ENCODE measurements around the gene TM4SF5. TPM values are rescaled to one million over a fixed set of nuclear protein-coding genes. Genes with fewer than 3 reads are reported as not detected.
A peak's percentile ranks its signal among the peaks of the same experiment; 100 is the strongest.
"Not testable (repeated sequence)": the region's sequence is repeated elsewhere in the genome, so short reads cannot be mapped to it uniquely, and the experiment has no call there.

Gene TM4SF5
- total and polyA plus RNA-seq, 2 donors, result 0.18 TPM; not detected in 1

DNA sequence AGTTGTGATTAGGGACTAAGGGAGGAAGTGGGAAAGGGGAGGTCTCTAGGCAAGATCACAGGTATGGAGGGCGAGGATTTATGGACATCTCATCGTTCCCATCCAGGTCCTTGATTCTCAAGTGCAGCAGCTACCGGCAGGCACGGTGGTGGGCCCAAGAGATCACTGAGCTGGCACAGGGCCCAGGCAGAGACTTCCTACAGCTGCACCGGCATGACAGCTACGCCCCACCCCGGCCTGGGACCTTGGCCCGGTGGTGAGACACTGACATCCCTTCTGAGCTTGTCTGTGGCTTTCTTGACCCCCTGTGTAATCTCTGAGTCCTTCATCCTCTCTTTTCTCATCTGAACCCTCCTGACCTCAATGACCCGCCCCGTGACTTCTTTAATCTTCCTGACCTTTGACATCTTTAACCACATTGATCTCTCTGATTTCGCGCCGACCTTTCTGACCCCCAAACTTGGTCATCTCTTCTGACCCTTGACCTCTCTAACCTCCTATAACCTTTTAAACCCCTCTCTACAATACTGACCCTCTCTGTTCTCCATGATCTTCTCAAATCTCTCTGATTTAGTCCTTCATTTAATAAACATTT, 39.1 kb downstream of the TM4SF5 start:
- Histone ChIP-seq H3K36me3 (ENCODE audit: insufficient read depth) (peaks cover 1% of the 10 kb centered on the region), H3K4me3 (ENCODE audit: low read depth, low read length) (no peak overlapping the region), H3K27ac (ENCODE audit: low read depth) (no peak overlapping the region), H3K4me1 (ENCODE audit: insufficient read depth) (no peaks in the 10 kb centered on the region)
- DNase-seq (ENCODE audit: extremely low spot score), result no peak
- 62% methylated on average over 13 of the region's 13 CpGs for WGBS

DNA sequence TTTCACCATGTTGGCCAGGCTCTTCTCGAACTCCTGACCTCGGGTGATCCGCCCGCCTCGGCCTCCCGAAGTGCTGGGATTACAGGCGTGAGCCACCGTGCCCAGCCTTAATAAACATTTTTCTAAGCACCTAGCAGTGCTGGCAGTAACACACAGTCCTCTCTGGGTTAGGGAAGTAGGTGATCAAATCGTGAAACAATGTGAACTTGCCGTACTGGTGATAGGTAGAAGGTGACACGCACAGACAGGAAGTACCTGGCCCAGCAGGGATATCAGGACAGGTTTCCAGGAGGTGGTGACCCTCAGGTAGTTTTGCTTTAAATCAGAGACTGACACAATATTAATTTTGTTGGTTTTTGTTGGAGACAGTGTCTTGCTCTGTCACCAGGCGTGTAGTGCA, 39.8 kb downstream of the TM4SF5 start:
- Histone ChIP-seq H3K36me3 (ENCODE audit: insufficient read depth) (peaks cover 1% of the 10 kb centered on the region), H3K27ac (ENCODE audit: low read depth) (no peak overlapping the region), H3K4me3 (ENCODE audit: low read depth, low read length) (no peak overlapping the region), H3K4me1 (ENCODE audit: insufficient read depth) (no peaks in the 10 kb centered on the region)
- 90% methylated on average over 12 of the region's 12 CpGs for WGBS
- DNase-seq (ENCODE audit: extremely low spot score), result no peak

DNA sequence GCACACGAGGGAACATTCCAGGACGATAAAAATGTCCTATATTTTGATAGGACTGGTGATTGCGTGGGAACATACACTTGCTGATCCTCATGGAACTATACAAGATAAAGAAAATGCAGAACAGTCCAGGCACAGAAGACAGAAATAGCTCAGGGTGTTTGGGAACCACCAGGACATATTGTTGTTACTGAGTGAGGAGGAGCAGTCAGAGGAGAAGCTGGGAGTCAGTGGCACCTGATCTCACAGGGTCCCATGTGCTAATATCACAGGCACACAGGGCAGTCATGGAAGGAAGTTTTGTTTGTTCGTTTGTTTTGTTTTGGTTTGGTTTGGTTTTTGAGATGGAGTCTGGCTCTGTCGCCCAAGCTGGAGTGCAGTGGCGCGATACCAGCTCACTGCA, 41.0 kb downstream of the TM4SF5 start:
- Histone ChIP-seq H3K36me3 (ENCODE audit: insufficient read depth) (peaks cover 1% of the 10 kb centered on the region), H3K4me1 (ENCODE audit: insufficient read depth) (no peaks in the 10 kb centered on the region), H3K4me3 (ENCODE audit: low read depth, low read length) (no peak overlapping the region), H3K27ac (ENCODE audit: low read depth) (no peak overlapping the region)
- no peak for DNase-seq (ENCODE audit: extremely low spot score)
- WGBS, result 88% methylated on average over 7 of the region's 7 CpGs

DNA sequence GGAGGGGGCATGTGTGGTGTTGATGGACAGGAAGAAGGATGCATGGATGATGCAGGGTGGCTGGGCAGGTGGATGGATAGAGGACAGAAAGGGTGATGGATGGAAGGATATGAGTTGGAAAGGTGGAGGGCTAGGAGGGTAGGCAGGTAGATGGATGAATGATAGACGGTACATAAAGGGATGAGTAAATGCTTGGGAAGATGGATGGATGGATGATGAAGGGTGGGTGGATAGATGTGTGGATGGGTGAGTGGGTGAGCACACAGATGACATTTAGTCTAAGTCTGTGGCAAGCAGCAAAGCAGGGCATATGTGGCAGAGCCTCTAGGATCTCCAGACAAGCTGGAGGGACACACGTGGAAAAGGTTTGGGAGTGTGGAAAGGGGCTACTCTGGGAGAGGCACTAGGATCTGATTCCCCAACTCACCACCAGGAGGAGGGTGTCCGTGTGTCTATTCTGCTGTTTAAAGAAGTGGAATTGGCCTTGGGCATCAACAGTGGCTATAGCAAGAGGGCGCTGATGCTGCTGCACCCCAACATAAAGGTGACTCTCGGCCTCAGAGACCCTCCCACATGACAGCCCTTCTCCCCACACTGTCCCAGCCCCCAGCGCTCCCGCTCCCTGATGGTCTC, 43.5 kb downstream of the TM4SF5 start:
- 81% methylated on average over 7 of the region's 7 CpGs for WGBS
- Histone ChIP-seq H3K27ac (ENCODE audit: low read depth) (no peak overlapping the region), H3K4me1 (ENCODE audit: insufficient read depth) (no peaks in the 10 kb centered on the region), H3K4me3 (ENCODE audit: low read depth, low read length) (no peak overlapping the region), H3K36me3 (ENCODE audit: insufficient read depth) (peaks cover 1% of the 10 kb centered on the region)
- DNase-seq (ENCODE audit: extremely low spot score), result no peak

DNA sequence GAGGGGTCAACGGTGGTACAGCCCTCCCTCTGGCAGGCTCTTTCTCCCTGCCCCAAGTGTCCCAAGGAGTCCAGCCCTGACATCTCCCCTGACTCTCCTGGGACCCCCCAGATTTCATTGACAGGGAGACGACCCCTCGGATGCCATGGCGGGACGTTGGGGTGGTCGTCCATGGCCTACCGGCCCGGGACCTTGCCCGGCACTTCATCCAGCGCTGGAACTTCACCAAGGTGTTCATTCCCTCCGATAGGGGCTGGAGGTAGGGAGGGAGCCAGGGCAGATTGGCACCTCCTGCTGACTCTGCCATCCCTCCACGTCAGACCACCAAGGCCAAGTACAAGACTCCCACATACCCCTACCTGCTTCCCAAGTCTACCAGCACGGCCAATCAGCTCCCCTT, 45.1 kb downstream of the TM4SF5 start:
- no peaks in the 10 kb centered on the region for H3K4me1 ChIP-seq (ENCODE audit: insufficient read depth)

DNA sequence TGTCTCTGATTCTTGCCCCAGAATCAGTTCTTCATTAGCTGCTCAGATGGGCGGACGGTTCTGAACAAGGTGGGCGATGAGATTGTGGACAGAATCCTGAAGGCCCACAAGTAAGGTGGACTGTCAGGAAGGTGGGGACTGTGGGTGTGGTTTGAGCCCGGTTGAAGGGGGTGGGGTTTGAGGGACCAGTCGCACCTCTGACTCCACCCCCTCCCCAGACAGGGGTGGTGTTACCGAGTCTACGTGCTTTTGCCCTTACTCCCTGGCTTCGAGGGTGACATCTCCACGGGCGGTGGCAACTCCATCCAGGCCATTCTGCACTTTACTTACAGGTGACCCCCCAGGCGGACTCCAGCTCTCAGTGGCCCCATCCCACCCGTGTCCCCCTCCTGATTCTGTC, 46.6 kb downstream of the TM4SF5 start:
- peaks cover 1% of the 10 kb centered on the region for H3K36me3 ChIP-seq (ENCODE audit: insufficient read depth)
- WGBS, result 76% methylated on average over 12 of the region's 12 CpGs
- no peak overlapping the region for H3K4me3 ChIP-seq (ENCODE audit: low read depth, low read length)
- no peak for DNase-seq (ENCODE audit: extremely low spot score)
- H3K4me1 ChIP-seq (ENCODE audit: insufficient read depth), result no peaks in the 10 kb centered on the region
- no peak overlapping the region for H3K27ac ChIP-seq (ENCODE audit: low read depth)

More for the DNA sequence above, 45.1 kb downstream of the TM4SF5 start:
- no peak for DNase-seq (ENCODE audit: extremely low spot score)
- peaks cover 1% of the 10 kb centered on the region for H3K36me3 ChIP-seq (ENCODE audit: insufficient read depth)
- H3K27ac ChIP-seq (ENCODE audit: low read depth), result no peak overlapping the region
- H3K4me3 ChIP-seq (ENCODE audit: low read depth, low read length), result no peak overlapping the region
- 96% methylated on average over 13 of the region's 13 CpGs for WGBS

DNA sequence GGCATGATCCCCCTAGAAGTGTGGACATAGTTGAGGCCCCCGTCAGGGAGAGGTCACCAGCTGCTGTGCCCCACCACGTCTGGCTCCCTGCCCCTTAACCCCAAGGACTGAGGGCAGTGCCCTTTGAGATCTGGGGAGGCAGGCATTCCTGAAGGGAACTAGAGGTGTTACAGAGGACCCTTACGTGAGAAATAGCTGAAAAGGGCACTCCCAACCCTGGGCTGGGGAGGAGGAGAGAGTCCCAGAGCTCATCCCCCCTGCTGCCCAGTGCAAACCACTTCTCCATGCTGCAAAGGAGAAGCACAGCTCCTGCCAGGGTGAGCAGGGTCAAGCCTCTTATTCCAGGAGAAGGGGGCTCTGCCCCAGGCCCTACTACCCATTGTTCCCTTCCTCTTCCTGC, 51.1 kb downstream of the TM4SF5 start:
- H3K36me3 ChIP-seq (ENCODE audit: insufficient read depth), result peaks cover 3% of the 10 kb centered on the region
- H3K27ac ChIP-seq (ENCODE audit: low read depth), result no peak overlapping the region
- no peak for DNase-seq (ENCODE audit: extremely low spot score)
- H3K4me1 ChIP-seq (ENCODE audit: insufficient read depth), result no peaks in the 10 kb centered on the region
- H3K4me3 ChIP-seq (ENCODE audit: low read depth, low read length), result no peak overlapping the region
- 72% methylated on average over 3 of the region's 3 CpGs for WGBS

DNA sequence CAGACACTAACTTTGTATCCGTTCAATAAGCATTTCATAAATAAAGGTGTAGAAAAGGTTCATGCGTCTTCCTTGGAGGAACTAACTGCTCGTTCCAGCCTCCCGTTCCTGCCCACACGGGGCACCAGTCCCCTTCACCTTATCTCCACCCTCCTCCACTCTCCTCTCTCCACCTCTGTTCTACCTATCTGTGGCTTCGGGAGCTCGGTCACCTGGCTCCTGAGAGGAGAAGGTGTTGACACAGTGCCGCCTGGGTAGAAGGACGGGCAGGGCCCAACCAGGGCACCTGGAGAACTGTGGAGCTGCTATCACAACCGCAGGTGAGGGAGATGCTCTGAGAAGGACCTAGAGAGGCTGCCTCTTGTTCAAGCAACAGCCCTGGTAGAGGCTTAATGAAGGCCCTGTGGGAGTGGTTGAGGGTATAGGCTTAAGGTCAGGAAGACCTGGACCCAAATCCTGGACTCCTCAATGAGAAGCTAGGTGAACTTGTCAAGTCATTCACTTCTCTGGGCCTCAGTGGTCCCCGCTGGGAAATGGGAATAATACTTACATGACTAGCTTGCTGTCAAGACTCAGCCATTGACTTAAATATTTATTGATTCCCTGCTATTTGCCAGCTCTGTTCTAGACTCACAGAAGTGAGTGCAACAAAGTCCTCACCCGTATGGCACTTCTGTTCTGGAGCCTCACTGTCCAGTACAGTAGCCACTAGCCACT, 51.8 kb downstream of the TM4SF5 start:
- no peak for DNase-seq (ENCODE audit: extremely low spot score)
- no peak overlapping the region for H3K4me3 ChIP-seq (ENCODE audit: low read depth, low read length)
- 77% methylated on average over 12 of the region's 12 CpGs for WGBS
- peaks cover 3% of the 10 kb centered on the region for H3K36me3 ChIP-seq (ENCODE audit: insufficient read depth)
- H3K4me1 ChIP-seq (ENCODE audit: insufficient read depth), result no peaks in the 10 kb centered on the region
- H3K27ac ChIP-seq (ENCODE audit: low read depth), result no peak overlapping the region

DNA sequence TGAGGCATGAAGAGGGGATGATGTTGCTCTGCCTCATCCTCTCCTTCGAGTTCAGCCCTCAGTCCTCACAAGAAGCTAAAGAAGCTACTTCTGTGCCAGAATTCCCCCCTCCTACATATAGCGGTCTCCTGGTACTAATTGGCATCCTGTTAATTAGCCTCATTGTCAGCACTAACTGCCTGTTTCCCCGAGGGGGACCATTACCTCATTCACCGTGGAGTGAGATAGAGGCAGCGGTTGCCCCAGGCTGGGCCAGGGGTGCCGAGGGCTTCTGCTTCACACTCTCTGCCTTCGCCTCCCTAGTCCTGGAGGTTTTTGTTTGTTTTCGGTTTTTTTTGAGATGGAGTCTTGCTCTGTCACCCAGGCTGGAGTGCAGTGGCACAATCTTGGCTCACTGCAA, 55.7 kb downstream of the TM4SF5 start:
- H3K4me1 ChIP-seq (ENCODE audit: insufficient read depth), result no peaks in the 10 kb centered on the region
- peaks cover 3% of the 10 kb centered on the region for H3K36me3 ChIP-seq (ENCODE audit: insufficient read depth)
- no peak overlapping the region for H3K27ac ChIP-seq (ENCODE audit: low read depth)
- H3K4me3 ChIP-seq (ENCODE audit: low read depth, low read length), result no peak overlapping the region
- DNase-seq (ENCODE audit: extremely low spot score), result no peak
- 65% methylated on average over 8 of the region's 8 CpGs for WGBS

DNA sequence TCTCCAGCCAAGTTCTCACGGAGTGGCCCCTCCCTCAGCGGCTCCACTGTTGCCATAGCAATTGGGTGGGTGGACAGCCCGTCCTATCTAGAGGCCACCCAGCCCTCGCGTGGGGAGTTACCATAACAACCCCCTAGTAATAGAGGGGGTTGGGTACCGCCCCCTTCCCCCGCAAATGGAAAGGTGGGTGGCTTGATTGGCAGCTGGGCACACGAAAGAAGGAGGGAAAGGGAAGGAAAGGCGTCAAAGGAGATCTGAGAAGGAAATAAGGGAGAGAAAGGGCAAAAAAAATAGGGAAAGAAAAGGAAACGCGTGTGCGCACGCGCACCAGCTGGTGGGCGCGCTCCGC, 61.1 kb downstream of the TM4SF5 start:
- WGBS, result 0% methylated on average over 10 of the region's 17 CpGs
- not testable (repeated sequence) for H3K36me3 ChIP-seq (ENCODE audit: insufficient read depth); DNase-seq (ENCODE audit: extremely low spot score); H3K27ac ChIP-seq (ENCODE audit: low read depth); H3K4me1 ChIP-seq (ENCODE audit: insufficient read depth)
- peak overlapping the region; percentile 84 for H3K4me3 ChIP-seq (ENCODE audit: low read depth, low read length)

Other genes with a start within 250 kb of the TM4SF5 start
- gene MYBBP1A, start 216.5 kb upstream of the TM4SF5 start, total RNA-seq, result 20.7 TPM
- gene MYBBP1A, start 216.5 kb upstream of the TM4SF5 start, polyA plus RNA-seq, result 29.8 TPM
- gene GGT6, start 211.3 kb upstream of the TM4SF5 start, total RNA-seq, result 13.0 TPM
- gene GGT6, start 211.3 kb upstream of the TM4SF5 start, polyA plus RNA-seq, result 11.5 TPM
- gene SMTNL2, start 187.4 kb upstream of the TM4SF5 start, total RNA-seq, result 8.0 TPM
- gene SMTNL2, start 187.4 kb upstream of the TM4SF5 start, polyA plus RNA-seq, result 5.0 TPM
- gene ALOX15, start 130.2 kb upstream of the TM4SF5 start, total RNA-seq, result 2.6 TPM
- gene ALOX15, start 130.2 kb upstream of the TM4SF5 start, polyA plus RNA-seq, result 0.06 TPM
- 36.4 TPM for gene PELP1, start 67.7 kb upstream of the TM4SF5 start, total RNA-seq
- 29.5 TPM for gene PELP1, start 67.7 kb upstream of the TM4SF5 start, polyA plus RNA-seq
- 8.5 TPM for gene ARRB2, start 61.3 kb upstream of the TM4SF5 start, total RNA-seq
- 26.3 TPM for gene ARRB2, start 61.3 kb upstream of the TM4SF5 start, polyA plus RNA-seq
- 13.1 TPM for gene MED11, start 40.5 kb upstream of the TM4SF5 start, total RNA-seq
- 31.7 TPM for gene MED11, start 40.5 kb upstream of the TM4SF5 start, polyA plus RNA-seq
- gene ZMYND15, start 32.1 kb upstream of the TM4SF5 start, total RNA-seq, result 0.42 TPM
- 0.60 TPM for gene ZMYND15, start 32.1 kb upstream of the TM4SF5 start, polyA plus RNA-seq
- 3.2 TPM for gene CXCL16, start 32.0 kb upstream of the TM4SF5 start, total RNA-seq
- 14.3 TPM for gene CXCL16, start 32.0 kb upstream of the TM4SF5 start, polyA plus RNA-seq
- 0.95 TPM for gene VMO1, start 14.5 kb downstream of the TM4SF5 start, total RNA-seq
- gene VMO1, start 14.5 kb downstream of the TM4SF5 start, polyA plus RNA-seq, result 2.4 TPM
- gene GLTPD2, start 17.1 kb downstream of the TM4SF5 start, total RNA-seq, result not detected
- 0.10 TPM for gene GLTPD2, start 17.1 kb downstream of the TM4SF5 start, polyA plus RNA-seq
- gene PSMB6, start 24.3 kb downstream of the TM4SF5 start, total RNA-seq, result 60.5 TPM
- 214 TPM for gene PSMB6, start 24.3 kb downstream of the TM4SF5 start, polyA plus RNA-seq
- 23.6 TPM for gene PLD2, start 35.3 kb downstream of the TM4SF5 start, total RNA-seq
- 21.7 TPM for gene PLD2, start 35.3 kb downstream of the TM4SF5 start, polyA plus RNA-seq
- gene MINK1, start 61.5 kb downstream of the TM4SF5 start, total RNA-seq, result 29.9 TPM
- 45.2 TPM for gene MINK1, start 61.5 kb downstream of the TM4SF5 start, polyA plus RNA-seq
- gene C17orf107, start 127.7 kb downstream of the TM4SF5 start, total RNA-seq, result 7.7 TPM
- 1.7 TPM for gene C17orf107, start 127.7 kb downstream of the TM4SF5 start, polyA plus RNA-seq
- gene CHRNE, start 131.2 kb downstream of the TM4SF5 start, total RNA-seq, result 0.79 TPM
- gene CHRNE, start 131.2 kb downstream of the TM4SF5 start, polyA plus RNA-seq, result 0.79 TPM
- gene GP1BA, start 160.4 kb downstream of the TM4SF5 start, total RNA-seq, result not detected
- 0.04 TPM for gene GP1BA, start 160.4 kb downstream of the TM4SF5 start, polyA plus RNA-seq
- gene SLC25A11, start 168.2 kb downstream of the TM4SF5 start, total RNA-seq, result 27.7 TPM
- gene SLC25A11, start 168.2 kb downstream of the TM4SF5 start, polyA plus RNA-seq, result 73.5 TPM
- 15.3 TPM for gene RNF167, start 168.4 kb downstream of the TM4SF5 start, total RNA-seq
- 119 TPM for gene RNF167, start 168.4 kb downstream of the TM4SF5 start, polyA plus RNA-seq
- gene PFN1, start 176.6 kb downstream of the TM4SF5 start, total RNA-seq, result 205 TPM
- gene PFN1, start 176.6 kb downstream of the TM4SF5 start, polyA plus RNA-seq, result 1,651 TPM
- 31.5 TPM for gene ENO3, start 179.2 kb downstream of the TM4SF5 start, total RNA-seq
- 6.3 TPM for gene ENO3, start 179.2 kb downstream of the TM4SF5 start, polyA plus RNA-seq
- 35.2 TPM for gene SPAG7, start 195.9 kb downstream of the TM4SF5 start, total RNA-seq
- 83.2 TPM for gene SPAG7, start 195.9 kb downstream of the TM4SF5 start, polyA plus RNA-seq
- 5.7 TPM for gene CAMTA2, start 215.8 kb downstream of the TM4SF5 start, total RNA-seq
- 46.1 TPM for gene CAMTA2, start 215.8 kb downstream of the TM4SF5 start, polyA plus RNA-seq
- 0.42 TPM for gene INCA1, start 225.6 kb downstream of the TM4SF5 start, total RNA-seq
- gene INCA1, start 225.6 kb downstream of the TM4SF5 start, polyA plus RNA-seq, result 1.3 TPM
- 26.9 TPM for gene KIF1C, start 226.1 kb downstream of the TM4SF5 start, total RNA-seq
- gene KIF1C, start 226.1 kb downstream of the TM4SF5 start, polyA plus RNA-seq, result 89.4 TPM